ENCODE measurements around the gene PTPRF.
"Not testable (repeated sequence)": the region's sequence is repeated elsewhere in the genome, so short reads cannot be mapped to it uniquely, and the experiment has no call there.

Gene PTPRF

GRCh38 chr1:43538969-43539368 is 8.3 kb downstream of the PTPRF start:
- DNase-seq: no peak

- no peak for DNase-seq
Measured at GRCh38 chr1:43539726-43540434, 9.2 kb downstream of the PTPRF start.

- DNase-seq: no peak
Measured at GRCh38 chr1:43540653-43541071, 10.0 kb downstream of the PTPRF start.

GRCh38 chr1:43541141-43541540 is 10.5 kb downstream of the PTPRF start:
- DNase-seq: no peak

GRCh38 chr1:43541721-43542401 is 11.2 kb downstream of the PTPRF start:
- no peak for DNase-seq

- no peak for DNase-seq
Measured at GRCh38 chr1:43542527-43543458, 12.1 kb downstream of the PTPRF start.

GRCh38 chr1:43543567-43543966 is 12.9 kb downstream of the PTPRF start:
- no peak for DNase-seq

GRCh38 chr1:43545339-43545694 is 14.6 kb downstream of the PTPRF start:
- DNase-seq: no peak

- DNase-seq: no peak
Measured at GRCh38 chr1:43545695-43546387, 15.2 kb downstream of the PTPRF start.

- no peak for DNase-seq
Measured at GRCh38 chr1:43546388-43547100, 15.9 kb downstream of the PTPRF start.

- no peak for DNase-seq
Measured at GRCh38 chr1:43547538-43548072, 16.9 kb downstream of the PTPRF start.

- no peak for DNase-seq
Measured at GRCh38 chr1:43548285-43549271, 17.9 kb downstream of the PTPRF start.

GRCh38 chr1:43549394-43549793 is 18.7 kb downstream of the PTPRF start:
- DNase-seq: not testable (repeated sequence)

GRCh38 chr1:43549921-43550597 is 19.4 kb downstream of the PTPRF start:
- no peak for DNase-seq

GRCh38 chr1:43550598-43551246 is 20.0 kb downstream of the PTPRF start:
- no peak for DNase-seq

- DNase-seq: no peak
Measured at GRCh38 chr1:43551396-43551888, 20.8 kb downstream of the PTPRF start.

- no peak for DNase-seq
Measured at GRCh38 chr1:43552059-43552742, 21.5 kb downstream of the PTPRF start.

GRCh38 chr1:43552813-43553212 is 22.1 kb downstream of the PTPRF start:
- DNase-seq: no peak

All from activated CD4-positive, alpha-beta T cell treated with anti-CD3 and anti-CD28 coated beads, Interleukin-2, amount 50 U/mL, for 4 hours (primary cell).